ENCODE data around the gene PYGB. TPM values are rescaled to one million over a fixed set of nuclear protein-coding genes. Genes with fewer than 3 reads are reported as not detected.

The PYGB gene
- total RNA-seq, 1 experiment from 2014 or later, result 63.3 TPM

DNA sequence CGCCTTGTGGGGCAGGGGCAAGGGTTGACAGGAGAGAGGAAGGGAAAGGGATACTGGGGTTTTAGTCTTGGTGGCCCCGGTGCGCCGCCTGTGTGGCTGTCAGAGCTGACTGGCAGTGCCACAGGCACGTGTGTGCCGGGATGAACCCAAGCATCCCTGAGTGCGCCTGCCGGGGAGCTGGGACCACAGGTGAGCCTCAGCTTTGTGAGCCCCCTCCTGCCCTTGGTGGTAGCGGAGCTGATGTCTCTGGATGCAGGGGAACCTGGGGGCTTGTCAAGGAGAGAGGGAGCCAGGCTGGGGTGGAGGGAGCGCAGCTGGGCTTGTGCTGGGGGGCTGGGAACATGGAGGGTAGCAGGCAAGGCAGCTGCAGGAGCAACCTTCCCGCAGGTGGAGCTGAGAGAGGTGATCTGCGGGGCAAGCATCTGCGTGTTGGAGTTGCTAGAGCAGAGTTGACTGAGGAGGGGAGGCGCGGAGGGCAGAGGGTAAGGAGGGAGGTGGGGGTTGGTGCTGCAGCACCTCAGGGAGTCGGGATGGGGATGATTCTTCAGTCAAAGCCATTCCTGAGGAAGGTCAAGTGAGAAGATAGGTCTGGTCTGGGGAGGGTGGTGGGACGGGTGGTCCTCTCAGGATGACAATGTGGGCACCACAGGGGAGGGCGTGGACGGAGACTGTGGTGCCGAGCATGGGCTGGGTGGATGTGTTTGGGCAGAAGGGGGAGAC, 28.1 kb downstream of the PYGB start:
- no peak for DNase-seq (ENCODE audit: low spot score)
- in situ Hi-C loops (cut with HindIII; ENCODE audit: low sequenced_read_pairs), result no loop called here

DNA sequence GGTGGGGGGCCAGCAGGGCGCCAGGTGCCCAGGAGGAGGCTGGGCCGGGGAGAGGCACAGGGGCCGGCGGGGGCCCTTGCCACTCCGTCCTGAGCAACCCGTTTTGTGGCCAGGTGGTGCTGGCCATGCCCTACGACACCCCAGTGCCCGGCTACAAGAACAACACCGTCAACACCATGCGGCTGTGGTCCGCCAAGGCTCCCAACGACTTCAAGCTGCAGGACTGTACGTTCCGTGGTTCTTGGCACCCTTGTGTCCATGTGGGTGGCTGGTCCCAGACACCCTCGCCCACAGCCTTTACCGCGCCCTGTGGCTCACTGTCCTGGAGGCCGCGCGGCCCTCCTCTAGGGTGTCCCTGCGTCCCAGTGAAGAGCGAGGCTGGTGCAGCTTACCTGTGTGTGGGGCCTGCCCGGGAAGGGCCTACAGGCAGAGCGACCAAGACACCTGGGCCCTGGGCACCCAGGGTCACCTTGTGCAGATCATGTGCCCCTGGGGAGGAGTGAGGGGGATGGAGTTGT, 28.7 kb downstream of the PYGB start:
- DNase-seq (ENCODE audit: low spot score), result no peak
- in situ Hi-C loops (cut with HindIII; ENCODE audit: low sequenced_read_pairs), result no loop called here

DNA sequence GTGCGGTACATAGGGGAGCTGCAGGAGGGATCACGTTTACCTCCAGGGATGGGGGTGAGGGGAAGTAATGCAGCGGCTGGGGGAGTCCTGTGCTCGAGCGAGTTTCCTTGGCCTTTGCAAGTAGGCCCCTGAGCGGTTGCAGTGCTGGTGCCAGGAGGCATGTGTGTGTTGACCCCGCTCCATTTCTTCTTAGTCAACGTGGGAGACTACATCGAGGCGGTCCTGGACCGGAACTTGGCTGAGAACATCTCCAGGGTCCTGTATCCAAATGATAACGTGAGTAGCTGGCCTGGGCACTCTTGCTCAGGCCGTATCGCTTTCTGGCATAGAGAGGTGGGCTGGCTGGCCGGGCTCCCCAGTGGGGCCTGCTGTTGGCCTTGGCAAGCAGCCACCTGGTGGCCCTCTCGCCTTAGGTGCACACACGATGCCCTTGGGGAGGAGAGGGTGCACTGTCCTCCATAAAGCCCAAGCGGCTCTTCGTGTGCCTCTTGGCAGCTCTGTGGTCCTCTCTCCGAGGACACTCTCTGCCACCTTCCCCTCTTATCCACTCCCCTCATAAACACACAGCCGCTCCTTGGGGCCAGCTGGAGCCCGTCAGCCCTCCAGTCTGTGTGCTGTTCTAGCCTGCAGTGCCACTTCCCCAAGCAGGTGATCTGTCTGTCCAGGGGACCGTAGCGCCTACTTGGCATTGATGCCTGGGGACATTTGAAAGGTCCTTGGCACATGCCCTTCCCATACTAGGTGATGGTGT, 29.3 kb downstream of the PYGB start:
- in situ Hi-C loops (cut with HindIII; ENCODE audit: low sequenced_read_pairs), result no loop called here
- DNase-seq (ENCODE audit: low spot score), result peak; percentile 46

DNA sequence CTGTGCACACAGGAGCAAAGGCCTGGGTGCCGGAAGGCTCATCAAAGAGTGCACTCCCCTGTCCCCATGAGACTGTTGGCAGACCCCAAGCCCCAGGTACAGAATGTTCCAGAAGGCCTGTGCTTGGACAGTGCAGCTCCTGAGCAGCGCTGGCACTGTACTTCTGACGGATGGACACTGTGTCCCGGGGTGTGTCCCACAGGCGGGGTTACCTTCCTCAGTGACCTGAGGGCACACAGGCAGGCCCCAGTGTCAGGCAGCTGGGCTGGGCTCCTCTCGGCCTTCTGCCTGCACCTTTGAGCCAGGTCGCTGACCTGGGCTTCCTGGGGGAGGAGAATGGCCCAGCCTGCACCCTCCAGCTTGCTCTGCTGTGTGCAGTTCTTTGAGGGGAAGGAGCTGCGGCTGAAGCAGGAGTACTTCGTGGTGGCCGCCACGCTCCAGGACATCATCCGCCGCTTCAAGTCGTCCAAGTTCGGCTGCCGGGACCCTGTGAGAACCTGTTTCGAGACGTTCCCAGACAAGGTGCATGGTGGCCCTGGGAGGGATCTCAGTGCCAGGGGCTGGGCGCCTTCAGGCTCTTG, 30.1 kb downstream of the PYGB start:
- in situ Hi-C loops (cut with HindIII; ENCODE audit: low sequenced_read_pairs), result no loop called here
- no peak for DNase-seq (ENCODE audit: low spot score)

DNA sequence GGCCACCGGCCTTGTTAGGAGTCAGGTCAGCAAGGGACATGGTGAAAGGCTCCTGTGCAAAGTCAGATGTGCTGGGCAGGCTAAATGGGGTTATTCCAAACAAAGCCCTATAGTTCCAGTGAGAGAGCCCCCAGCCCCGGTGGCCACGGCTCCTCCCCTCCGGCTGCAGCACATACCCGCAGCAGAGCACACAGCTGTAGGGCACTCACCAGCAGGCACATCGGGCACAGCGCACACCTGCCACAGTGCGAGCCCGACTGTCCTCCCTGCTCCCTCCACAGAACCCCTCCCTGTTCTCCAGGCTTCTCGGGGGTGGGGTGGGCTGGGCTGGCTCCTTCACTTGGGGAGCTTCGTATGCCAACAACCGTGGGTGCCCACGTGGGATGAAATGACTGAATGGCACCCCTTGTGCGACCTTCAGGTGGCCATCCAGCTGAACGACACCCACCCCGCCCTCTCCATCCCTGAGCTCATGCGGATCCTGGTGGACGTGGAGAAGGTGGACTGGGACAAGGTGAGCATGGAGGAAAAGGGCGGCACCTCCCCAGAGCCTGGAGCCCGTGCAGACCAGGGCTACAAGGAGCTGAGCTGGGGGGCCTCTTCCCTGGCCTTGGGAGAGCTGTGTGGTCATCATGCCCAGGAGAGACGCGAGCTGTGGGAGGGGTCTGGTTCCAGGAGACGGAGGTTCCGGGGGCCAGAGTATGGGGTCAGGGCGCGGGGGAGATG, 30.9 kb downstream of the PYGB start:
- in situ Hi-C loops (cut with HindIII; ENCODE audit: low sequenced_read_pairs), result no loop called here

DNA sequence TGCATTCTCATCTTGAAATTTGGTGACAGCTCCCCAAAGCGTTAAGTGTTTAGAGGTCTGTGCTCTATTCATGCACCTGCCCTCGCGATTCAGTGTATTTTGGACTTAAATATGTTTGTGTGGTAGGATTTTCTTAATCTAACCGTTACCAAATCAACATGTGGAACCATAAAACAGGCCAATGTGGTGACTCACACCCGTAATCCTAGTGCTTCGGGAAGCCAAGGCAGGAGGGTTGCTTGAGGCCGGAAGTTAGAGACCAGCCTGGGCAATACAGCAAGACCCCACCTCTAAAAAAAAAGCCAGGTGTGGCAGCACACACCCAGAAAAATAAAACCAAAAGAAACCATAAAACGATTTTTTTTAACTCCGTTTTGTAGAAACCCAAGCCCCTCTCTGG, 31.5 kb downstream of the PYGB start:
- DNase-seq (ENCODE audit: low spot score), result no peak
- in situ Hi-C loops (cut with HindIII; ENCODE audit: low sequenced_read_pairs), result no loop called here

More for the DNA sequence above, 30.9 kb downstream of the PYGB start:
- no peak for DNase-seq (ENCODE audit: low spot score)

DNA sequence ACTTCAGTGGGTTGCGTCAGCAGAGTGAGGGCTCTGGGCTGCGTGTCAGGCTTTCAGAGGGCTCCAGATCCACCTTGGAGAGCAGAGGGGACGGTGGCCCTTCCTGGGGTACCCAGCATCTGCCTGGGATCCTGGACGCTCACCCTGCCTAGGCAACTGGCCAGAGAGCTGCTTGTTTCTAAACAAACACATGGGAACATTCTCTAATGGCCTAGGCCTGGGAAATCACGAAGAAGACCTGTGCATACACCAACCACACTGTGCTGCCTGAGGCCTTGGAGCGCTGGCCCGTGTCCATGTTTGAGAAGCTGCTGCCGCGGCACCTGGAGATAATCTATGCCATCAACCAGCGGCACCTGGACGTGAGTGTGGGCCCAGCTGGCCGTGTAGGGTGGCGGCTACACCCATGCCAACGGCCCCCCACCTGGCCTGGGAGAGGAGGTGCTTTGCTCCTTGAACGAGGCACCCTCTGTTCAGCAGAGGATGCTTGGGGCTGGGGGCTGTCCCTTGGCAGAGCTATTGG, 32.2 kb downstream of the PYGB start:
- peak; percentile 69 for DNase-seq (ENCODE audit: low spot score)
- in situ Hi-C loops (cut with HindIII; ENCODE audit: low sequenced_read_pairs), result no loop called here

DNA sequence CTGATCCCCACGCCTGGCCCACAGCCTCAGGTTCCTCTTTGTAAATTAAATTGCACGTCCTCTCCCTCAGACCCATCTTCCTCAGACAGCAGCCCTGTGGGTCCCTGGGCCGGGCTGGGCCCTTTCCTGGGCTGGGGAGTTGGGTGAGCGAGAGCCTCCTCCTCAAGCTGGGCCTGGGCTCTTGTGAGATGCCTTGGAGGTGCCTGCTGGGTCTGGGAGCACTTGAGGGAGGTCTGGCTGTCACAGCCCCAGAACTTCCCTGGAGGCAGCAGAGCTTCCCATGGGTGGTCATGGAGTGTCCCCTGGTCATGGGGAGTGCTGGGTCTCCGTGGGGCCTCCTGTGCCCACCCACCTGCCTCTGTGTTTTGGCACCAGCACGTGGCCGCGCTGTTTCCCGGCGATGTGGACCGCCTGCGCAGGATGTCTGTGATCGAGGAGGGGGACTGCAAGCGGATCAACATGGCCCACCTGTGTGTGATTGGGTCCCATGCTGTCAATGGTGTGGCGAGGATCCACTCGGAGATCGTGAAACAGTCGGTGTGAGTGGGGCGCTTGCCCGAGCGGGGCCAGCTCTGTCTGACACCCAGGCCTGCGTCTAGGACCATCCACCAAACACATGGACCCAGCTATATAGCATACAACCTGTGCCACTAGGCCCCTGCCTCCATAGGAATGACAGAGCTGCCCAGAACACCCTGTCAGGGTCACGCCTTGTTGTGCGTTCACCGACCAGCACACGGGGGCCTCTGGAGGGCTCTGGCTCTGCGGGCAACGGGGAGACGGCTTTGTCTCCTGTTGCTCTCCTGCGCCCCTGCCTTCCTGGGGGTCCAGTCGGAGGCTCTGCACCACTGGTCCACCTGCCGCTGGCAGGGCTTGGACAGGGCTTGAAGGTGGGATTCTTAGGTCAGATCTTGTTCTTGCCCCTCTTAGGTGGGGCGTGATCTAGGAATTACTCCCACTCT, 33.0 kb downstream of the PYGB start:
- in situ Hi-C loops (cut with HindIII; ENCODE audit: low sequenced_read_pairs), result no loop called here
- DNase-seq (ENCODE audit: low spot score), result no peak

DNA sequence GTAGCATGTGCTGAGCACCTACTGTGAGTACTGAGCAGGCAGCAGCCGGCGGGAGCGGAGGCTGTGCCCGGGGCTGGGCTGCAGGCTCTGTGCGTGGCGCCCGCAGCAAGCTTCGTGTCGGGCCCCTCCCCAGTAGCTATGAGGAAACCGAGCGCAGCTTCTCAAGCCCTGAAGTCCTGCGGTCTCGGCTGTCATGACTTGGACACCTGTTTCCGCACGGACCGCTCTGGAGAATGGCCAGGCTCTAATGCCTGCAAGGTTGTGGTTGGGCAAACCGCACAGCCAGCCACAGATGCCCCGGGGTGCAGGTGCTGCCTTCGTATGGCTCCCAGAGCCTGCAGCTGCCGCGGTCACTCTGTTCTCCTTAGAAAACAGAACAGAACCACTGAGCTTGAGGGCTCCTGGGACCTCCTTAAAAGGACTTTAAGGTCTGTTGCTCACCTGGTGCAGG, 33.7 kb downstream of the PYGB start:
- in situ Hi-C loops (cut with HindIII; ENCODE audit: low sequenced_read_pairs), result no loop called here
- DNase-seq (ENCODE audit: low spot score), result peak; percentile 67

DNA sequence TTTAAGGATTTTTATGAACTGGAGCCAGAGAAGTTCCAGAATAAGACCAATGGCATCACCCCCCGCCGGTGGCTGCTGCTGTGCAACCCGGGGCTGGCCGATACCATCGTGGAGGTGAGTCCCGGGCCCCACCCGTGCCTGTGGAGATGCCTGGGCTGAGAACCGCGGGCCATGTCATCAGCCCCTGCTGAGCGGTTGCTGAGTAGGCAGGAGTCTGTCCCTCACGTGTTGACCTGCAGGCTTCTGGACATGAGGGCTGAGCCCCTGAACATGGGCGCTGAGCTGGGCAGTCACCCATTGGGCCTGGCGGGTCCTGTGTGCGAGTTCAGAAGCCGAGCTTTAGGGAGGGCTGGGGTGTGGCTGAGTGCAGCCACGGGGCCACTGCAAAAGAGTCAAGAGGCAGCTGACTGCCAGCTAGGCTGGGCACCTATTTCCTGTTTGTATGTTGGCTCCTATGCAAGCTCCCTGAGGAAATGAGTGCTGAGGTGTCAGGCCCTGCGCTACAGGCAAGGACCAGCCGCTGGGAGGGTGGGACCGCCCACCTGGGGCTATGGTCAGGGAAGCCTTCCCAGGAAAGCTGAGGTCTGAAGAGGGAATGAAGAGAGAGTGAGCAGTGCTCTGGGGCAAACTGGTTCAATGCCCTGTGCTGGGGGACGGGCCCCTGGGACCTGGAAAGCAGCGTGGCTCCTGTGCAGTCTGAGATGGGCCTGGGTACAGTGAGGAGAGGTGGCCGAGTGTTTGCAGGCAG, 34.3 kb downstream of the PYGB start:
- DNase-seq (ENCODE audit: low spot score), result no peak
- in situ Hi-C loops (cut with HindIII; ENCODE audit: low sequenced_read_pairs), result no loop called here

DNA sequence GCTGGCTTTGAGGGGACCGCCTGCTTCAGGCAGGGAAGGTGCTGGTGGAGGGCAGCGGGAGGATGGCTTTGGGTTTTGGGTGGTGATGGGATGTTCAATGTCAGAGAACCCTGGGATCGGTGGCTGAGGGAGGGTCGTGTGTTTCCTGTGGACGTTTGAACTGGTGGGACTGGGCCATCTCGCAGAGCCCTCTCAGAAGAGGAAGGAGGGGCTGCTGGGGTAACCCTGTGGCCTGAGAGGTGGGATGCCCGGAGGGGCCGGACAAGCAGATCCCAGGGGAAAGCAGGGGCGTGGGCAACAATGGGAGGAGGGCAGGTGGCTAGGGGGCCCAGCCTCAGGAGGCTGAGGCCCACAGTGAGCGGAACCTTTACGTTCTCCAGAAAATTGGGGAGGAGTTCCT, 34.9 kb downstream of the PYGB start:
- in situ Hi-C loops (cut with HindIII; ENCODE audit: low sequenced_read_pairs), result no loop called here
- no peak for DNase-seq (ENCODE audit: low spot score)

DNA sequence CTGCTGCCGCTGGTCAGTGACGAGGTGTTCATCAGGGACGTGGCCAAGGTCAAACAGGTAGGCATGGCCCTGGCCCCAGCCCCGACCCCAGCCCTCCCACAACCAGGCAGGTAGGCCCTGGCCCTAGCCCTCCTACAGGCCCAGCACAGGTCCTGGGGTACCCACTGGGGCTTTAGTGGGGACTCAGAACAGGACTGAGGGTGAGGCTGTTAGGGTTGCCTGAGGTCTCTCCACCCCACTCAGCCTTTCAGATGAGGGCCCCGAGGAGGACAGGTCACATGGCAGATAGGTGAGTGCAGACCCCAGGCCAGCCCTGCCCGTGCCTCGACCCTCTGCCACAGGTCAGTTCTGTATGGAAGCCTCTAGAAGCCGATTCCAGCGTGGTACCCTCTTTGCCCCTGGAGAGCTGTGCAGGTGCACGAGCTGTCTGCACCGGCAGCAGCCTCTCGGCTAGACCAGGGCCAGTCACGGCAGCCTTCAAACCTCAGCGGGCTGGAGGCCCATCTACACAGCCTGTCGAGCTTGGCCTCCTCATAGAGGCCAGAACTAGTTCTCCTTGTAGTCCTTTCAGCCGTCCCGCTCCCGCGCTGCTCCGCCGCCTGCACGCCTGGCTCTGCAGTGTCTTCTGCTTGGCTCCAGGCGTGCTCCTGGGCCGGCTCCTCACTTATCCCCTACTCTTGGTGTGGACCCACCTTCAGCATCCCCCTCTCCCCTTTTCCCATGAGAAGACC, 35.5 kb downstream of the PYGB start:
- in situ Hi-C loops (cut with HindIII; ENCODE audit: low sequenced_read_pairs), result no loop called here
- DNase-seq (ENCODE audit: low spot score), result no peak

DNA sequence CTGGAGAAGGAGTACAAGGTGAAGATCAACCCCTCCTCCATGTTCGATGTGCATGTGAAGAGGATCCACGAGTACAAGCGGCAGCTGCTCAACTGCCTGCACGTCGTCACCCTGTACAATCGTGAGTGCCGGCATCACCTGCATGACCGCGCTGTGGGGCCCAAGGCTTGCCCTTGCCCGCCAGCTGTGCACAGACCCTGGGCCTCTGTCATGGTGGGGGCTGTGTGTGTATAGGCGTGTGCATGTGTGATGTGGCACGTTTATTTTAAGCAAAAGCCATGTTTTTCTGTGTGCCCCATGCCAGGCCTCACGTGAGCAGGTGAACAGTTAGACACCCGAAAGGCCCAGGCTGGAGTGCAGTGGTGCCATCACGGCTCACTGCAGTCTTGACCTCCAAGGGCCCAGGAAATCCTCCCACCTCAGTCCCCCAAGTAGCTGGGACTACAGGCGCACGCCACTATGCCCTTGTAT, 36.3 kb downstream of the PYGB start:
- DNase-seq (ENCODE audit: low spot score), result no peak
- in situ Hi-C loops (cut with HindIII; ENCODE audit: low sequenced_read_pairs), result no loop called here

DNA sequence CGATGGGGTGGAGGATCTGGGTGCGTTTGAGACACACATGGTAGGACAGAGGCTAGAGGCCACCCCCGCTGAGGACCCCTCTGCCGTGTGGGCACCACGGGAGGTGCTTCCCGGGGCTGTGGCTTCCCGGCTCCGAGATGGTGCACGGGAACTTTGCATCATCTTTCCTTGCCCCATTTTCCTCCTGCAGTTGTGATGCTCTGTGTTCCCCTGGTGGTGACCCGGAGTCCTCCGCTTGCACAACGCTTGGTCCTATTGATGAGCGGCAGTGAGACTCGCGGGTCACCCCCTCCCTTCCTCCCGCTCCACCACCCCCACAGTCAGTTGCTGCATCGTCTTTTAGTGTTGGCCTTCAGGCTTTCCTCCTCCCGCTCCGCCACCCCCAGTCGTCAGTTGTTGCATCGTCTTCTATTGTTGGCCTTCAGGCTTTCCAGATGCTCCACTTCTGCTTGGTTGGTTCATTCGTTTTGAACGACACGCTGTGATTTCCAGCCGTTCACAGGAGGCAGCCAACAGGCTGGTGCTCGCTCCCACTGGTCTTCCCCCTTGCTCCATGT, 37.3 kb downstream of the PYGB start:
- in situ Hi-C loops (cut with HindIII; ENCODE audit: low sequenced_read_pairs), result no loop called here
- no peak for DNase-seq (ENCODE audit: low spot score)

DNA sequence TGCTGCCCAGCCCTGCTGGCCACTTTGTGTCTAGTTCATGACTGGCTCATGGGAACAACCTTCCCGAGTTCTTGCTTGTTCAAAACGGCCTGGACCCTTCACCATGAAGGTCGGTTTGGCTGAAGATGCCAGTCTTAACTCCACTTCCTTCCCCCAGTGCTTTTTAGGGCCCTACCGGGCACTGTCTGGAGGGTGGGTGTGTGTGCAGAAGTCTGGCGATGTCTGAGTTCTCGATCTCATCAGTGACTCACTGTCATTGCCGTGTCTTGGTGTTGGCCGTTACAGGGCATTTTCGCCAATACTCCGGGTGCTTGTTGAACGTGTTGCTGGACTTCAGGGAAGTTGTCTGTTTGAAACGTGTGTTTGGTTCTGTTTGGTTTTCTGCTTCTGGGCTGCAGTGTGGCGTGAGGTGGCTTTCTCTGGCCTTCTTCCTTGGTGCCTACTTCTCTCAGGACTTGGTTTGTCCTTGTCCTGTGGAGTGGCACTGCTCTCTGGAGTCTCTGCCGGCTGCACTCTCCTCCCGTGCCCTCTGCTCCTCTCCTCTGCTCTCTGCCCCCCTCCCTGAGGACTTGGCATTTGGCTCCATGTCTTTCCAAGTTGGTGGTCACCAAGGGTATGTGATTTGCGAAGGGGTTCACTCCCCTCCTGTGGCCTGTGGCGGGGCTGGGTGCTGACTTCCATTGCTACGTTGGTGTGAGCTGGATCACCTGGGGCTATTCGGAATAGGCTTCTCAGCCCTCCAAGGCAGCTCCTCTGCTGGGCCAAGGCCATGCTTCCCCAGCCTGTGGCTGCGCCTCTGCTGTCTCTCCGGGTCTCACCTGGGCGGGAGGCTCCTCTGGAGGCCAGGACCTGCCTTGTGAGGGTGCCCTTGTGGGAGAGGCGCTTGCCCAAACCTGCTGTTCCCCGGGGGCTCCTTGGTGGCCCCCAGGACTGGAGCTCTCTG, 38.2 kb downstream of the PYGB start:
- in situ Hi-C loops (cut with HindIII; ENCODE audit: low sequenced_read_pairs), result no loop called here
- DNase-seq (ENCODE audit: low spot score), result no peak

DNA sequence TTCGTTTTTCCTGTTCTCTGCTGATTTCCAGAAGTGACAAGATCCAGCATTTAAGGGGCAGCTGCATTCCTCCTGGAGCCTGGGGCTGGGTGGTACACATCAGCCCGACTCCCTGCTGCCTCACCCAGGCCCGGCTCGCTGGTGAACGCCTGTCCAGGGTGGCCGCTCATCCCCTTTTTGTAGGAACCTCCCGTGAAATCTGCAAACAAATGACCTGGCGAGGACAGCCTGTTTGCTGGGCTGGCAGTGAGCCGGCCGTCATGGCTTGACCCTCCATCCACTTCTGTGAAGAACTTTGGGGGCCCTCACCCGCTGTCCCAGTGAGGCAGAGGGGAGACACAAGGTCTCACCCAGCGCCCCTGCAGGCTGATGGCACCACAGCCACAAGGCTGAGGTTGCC, 39.0 kb downstream of the PYGB start:
- in situ Hi-C loops (cut with HindIII; ENCODE audit: low sequenced_read_pairs), result no loop called here
- DNase-seq (ENCODE audit: low spot score), result no peak
